ENCODE measurements around the gene TMEM135. TPM values are rescaled to one million over a fixed set of nuclear protein-coding genes. Genes with fewer than 3 reads are reported as not detected.

TMEM135 gene
- total RNA-seq, 4 donors from 2014 or later: 7.9 to 38.7 (median 18.9) TPM

DNA sequence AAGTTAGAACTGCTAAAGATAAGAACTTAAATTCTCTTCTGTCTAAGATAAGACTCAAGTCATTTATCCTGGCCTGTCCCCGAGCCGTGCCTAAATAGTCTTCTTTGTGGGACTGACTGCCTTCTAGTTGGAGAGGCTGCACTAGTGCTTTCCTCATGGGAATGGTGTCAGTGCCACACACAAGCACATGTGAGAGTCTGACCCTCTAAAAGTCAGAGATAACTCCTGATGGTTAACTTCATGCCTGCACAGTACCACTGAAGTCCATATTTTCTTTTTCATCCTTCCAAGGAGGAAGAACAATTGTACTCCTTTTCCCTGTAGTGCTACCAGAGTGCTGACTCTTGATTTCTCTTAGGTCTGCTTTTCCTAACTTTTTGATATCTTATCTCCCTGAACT, 309.7 kb downstream of the TMEM135 start:
- H3K36me3 ChIP-seq: no peaks in the 10 kb centered on the region
- no peak for ATAC-seq
- H3K27ac ChIP-seq: no peak overlapping the region
- TF ChIP-seq POLR2A (IDR thresholded peaks at IDR 0.05) (no peak), CTCF (IDR thresholded peaks at IDR 0.05 in 4 of 5, conservative IDR thresholded peaks at IDR 0.05 in 1 of 5) (no peak)
- H3K27me3 ChIP-seq: no peaks in the 10 kb centered on the region
- intact Hi-C loops (cut with DNase I; ENCODE audit: low total_unique reads): no loop called here
- H3K9me3 ChIP-seq: no peaks in the 10 kb centered on the region
- in situ Hi-C loops (cut with MboI; ENCODE audit: low sequenced_read_pairs in 4 of 4): no loop called here
- H3K4me3 ChIP-seq: no peak overlapping the region
- DNase-seq: no peak
- no peaks in the 10 kb centered on the region for H3K4me1 ChIP-seq

DNA sequence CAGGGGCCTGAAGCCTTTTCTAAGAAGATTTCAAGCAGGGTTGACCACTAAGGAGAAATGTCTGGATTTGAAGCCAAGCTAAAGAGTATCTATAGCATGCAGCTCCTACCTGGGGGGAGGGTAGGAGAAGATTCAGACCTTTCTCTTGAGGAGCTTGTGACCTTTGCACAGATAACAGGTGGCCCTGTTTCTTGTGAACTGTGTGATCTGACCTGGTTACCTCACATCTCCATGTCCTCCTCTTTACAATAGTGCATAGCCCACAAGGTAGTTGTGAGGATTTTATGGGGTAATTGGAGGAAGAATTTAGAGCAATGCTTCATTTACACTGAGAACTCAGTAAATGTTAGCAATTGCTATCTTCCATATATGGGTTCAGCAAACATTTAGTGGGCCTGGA, 310.1 kb downstream of the TMEM135 start:
- Histone ChIP-seq H3K9me3 (no peaks in the 10 kb centered on the region), H3K4me3 (no peak overlapping the region), H3K27ac (no peak overlapping the region), H3K4me1 (peaks cover 0 to under 1% of the 10 kb centered on the region in 2 donors), H3K36me3 (no peaks in the 10 kb centered on the region), H3K27me3 (no peaks in the 10 kb centered on the region)
- no peak for ATAC-seq
- intact Hi-C loops (cut with DNase I; ENCODE audit: low total_unique reads): no loop called here
- TF ChIP-seq CTCF (IDR thresholded peaks at IDR 0.05 in 4 of 5, conservative IDR thresholded peaks at IDR 0.05 in 1 of 5) (no peak), POLR2A (IDR thresholded peaks at IDR 0.05) (no peak)
- DNase-seq: no peak
- in situ Hi-C loops (cut with MboI; ENCODE audit: low sequenced_read_pairs in 4 of 4): no loop called here

DNA sequence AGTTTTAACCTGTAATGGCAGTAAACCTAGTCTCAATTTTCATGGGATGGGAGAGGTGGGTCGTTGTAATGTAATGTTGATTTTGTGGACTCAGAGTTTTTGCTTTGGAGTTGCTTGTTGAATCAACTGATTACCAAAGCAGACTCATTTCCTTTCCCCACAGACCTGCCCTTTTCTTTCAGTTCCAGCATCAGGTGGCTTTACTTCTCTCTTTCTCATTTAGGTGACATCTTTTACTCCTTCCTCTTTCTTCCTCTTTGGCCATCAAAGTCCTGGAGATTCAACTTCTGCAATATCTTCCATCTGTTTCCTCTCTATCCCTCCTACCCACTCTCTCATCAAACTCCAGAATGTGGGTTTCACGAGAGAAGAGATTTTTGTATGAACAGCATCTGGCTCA, 313.9 kb downstream of the TMEM135 start:
- no peak overlapping the region for H3K27ac ChIP-seq
- intact Hi-C loops (cut with DNase I; ENCODE audit: low total_unique reads) (loop anchor here (1.0 to 2.0 kb wide), 2 partner anchors 70 to 1193 kb away; no protein-coding TSS in a partner anchor), in situ Hi-C loops (cut with MboI; ENCODE audit: low sequenced_read_pairs in 4 of 4) (loop anchor here (5.0 to 25.0 kb wide), 3 partner anchors 71 to 1193 kb away; no protein-coding TSS in a partner anchor)

GRCh38 chr11:87352759-87353707, 315.3 kb downstream of the TMEM135 start:
- no peaks in the 10 kb centered on the region for H3K9me3 ChIP-seq
- peak; percentile 58 to 64 for DNase-seq
- H3K36me3 ChIP-seq: no peaks in the 10 kb centered on the region
- peaks cover 0 to 21% of the 10 kb centered on the region in 2 donors for H3K4me1 ChIP-seq
- TF ChIP-seq CTCF (IDR thresholded peaks at IDR 0.05 in 4 of 5, conservative IDR thresholded peaks at IDR 0.05 in 1 of 5): peak; percentile 95 to 100 (median 98)
- no peak for TF ChIP-seq POLR2A (IDR thresholded peaks at IDR 0.05)
- no peak overlapping the region for H3K27ac ChIP-seq
- in situ Hi-C loops (cut with MboI; ENCODE audit: low sequenced_read_pairs in 4 of 4): loop anchor here (5.0 to 25.0 kb wide), 3 partner anchors 69 to 1192 kb away; no protein-coding TSS in a partner anchor
- peak overlapping the region in 1 of 4 donors; percentile 31 for H3K4me3 ChIP-seq
- no peaks in the 10 kb centered on the region for H3K27me3 ChIP-seq
- ATAC-seq: peak; percentile 86 to 91
- intact Hi-C loops (cut with DNase I; ENCODE audit: low total_unique reads): loop anchor here (1.0 to 2.0 kb wide), 2 partner anchors 68 to 1192 kb away; no protein-coding TSS in a partner anchor

More for the DNA sequence above, 313.9 kb downstream of the TMEM135 start:
- no peaks in the 10 kb centered on the region for H3K27me3 ChIP-seq
- H3K9me3 ChIP-seq: no peaks in the 10 kb centered on the region
- DNase-seq (no peak), ATAC-seq (no peak)
- H3K36me3 ChIP-seq: no peaks in the 10 kb centered on the region
- no peak overlapping the region for H3K4me3 ChIP-seq
- peaks cover 0 to 18% of the 10 kb centered on the region in 2 donors for H3K4me1 ChIP-seq
- TF ChIP-seq POLR2A (IDR thresholded peaks at IDR 0.05) (no peak), CTCF (IDR thresholded peaks at IDR 0.05 in 4 of 5, conservative IDR thresholded peaks at IDR 0.05 in 1 of 5) (no peak)

Measured in gastrocnemius medialis (tissue), 4 donors.